NAMALWA (cell line): ENCODE results near the gene ZFP91.
A peak's percentile ranks its signal among the peaks of the same experiment; 100 is the strongest.

ENCODE experiments used
- DNase-seq: peaks from one replicate; pipeline ENCODE4 v3.0.0-alpha.2; 2015; ENCODE audit warnings: low spot score

Gene ZFP91

DNA sequence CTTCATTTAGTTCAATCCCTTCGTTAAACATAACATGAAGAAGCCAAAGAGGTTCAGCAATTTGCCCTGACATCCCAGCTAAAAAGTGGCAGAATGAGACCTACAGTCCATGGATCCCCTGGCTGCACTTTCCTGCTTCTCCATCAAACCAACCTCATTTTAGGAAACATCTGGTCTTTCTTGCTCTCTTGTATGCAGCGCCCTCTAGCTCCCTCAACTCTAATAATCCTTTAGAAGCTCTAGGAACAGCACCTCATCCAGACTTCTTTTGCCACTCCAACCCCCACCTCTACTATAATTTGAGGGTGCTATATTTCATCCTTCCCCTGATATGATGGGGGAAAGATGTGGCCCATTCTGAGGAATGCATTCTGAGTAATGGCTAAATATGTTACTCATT, 51.0 kb downstream of the ZFP91 start:
- DNase-seq: peak; percentile 64

GRCh38 chr11:58631378-58631777, 52.5 kb downstream of the ZFP91 start:
- no peak for DNase-seq

- DNase-seq: no peak
These were observed 53.6 kb downstream of the ZFP91 start for GRCh38 chr11:58632510-58632909.

GRCh38 chr11:58636587-58636986, 57.7 kb downstream of the ZFP91 start:
- no peak for DNase-seq

- DNase-seq: no peak
These were observed 58.5 kb downstream of the ZFP91 start for GRCh38 chr11:58637371-58637770.

- DNase-seq: no peak
These were observed 60.2 kb downstream of the ZFP91 start for GRCh38 chr11:58639103-58639502.

DNA sequence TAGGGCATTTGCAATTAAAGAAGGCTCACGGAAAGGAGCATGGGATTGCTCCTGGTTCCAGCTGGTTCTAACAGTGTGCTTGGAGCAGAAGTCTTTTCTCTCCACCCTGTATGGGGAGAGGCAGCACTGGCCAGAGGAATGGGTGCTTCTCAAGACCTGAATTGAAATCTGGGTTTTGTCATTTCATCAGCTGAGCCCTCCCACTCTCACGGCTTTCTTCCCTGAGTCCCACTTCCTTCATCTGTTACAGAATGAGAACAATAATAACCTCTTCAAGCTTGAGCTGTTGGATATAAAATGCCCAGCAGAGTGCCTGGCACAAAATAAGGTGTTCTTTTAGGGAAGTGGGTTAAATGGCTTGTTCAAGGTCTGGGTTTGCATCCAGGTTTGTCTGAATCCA, 60.8 kb downstream of the ZFP91 start:
- DNase-seq: no peak

DNA sequence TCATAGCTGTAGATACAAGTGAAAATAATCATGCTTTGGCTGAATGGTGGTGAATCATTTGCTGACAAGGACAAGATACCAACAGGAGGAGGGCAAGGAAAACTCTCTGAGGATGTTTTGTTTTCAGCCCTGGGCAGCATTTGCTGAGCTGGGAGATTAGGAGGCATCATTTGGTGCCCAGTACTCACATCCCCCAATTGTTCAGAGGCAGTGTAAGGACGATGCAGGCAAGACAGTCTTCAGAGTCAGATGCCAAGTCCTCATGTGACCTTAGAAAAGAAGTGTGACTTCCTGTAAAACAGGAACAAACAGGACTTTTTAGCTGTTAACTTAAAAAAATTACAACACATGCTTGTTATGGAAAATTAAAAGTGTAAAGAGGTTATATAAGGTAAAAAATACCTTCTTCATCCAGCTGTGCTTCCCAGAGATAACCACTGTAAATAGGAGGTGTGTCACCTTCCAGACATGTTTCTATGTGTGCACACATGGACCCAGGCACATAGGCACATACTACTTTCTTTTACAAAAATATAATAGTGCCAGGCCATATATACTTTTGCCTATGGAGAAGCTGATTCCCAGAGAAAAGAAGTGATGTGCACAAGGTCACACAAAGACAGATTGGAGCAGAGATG, 61.6 kb downstream of the ZFP91 start:
- DNase-seq: peak; percentile 17

DNA sequence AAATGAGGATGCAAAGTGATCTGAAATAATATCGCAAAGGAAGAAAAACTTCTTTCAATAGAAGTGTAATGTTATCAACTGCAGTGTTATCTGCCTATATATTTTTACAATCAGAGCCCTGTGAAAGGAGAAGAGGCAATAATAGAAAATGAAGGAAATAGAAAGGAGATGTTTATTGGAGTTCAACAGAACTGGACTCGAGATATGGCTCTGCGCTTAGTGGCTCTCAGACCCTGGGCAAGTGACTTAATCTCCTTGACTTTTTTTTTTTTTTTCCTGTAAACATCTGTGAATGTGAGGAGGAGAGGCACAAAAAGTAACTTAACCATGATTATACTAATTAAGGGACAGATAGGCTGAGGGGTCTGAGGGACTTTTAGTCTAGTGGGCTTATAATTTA, 62.5 kb downstream of the ZFP91 start:
- DNase-seq: no peak

GRCh38 chr11:58641803-58642581, 63.1 kb downstream of the ZFP91 start:
- DNase-seq: no peak

GRCh38 chr11:58645854-58646253, 67.0 kb downstream of the ZFP91 start:
- DNase-seq: no peak

DNA sequence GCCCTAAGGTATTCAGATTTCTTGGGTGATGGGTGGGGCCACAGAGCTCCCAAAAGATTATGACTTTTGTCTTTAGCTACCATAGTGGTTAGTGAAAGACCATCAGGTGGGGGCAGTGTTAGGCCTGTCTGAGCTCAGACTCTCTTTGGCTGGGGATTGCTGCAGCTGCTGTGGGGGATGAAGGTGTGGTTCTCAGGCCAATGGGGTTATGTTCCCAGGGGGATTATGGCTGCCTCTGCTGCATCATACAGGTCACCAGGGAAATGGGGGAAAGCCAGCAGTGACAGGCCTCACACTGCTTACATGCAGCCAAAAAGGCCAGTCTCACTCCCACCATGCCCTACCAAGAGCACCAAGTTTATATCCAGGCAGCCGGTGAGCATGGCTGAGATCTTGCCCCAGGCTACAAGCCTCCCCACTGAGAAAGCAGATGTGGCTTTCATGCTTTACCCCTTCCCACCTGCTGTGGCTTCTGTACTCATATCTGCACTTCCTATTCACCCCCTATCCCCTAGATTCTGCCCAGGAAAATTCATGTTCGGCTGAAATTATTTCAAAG, 68.4 kb downstream of the ZFP91 start:
- peak; percentile 83 for DNase-seq

DNA sequence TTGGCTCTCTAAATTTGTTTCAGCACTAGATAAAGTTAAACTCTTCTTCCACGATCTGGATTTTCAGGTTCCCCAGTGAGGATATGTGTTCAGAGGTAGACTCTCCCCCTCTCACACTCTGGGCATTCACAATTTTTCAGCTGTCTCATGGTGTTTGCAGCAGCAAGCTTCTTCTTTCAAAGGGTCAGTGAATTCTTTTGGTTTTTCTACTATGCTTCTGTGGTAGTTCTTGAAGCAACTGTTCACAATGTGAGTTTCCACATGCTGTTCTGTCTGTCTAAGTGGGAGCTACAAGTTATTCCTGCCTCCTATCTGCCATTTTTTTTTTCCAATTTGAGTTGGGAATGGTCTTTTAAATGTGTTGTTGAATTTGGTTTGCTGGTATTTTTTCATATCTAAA, 69.0 kb downstream of the ZFP91 start:
- DNase-seq: peak; percentile 34

DNA sequence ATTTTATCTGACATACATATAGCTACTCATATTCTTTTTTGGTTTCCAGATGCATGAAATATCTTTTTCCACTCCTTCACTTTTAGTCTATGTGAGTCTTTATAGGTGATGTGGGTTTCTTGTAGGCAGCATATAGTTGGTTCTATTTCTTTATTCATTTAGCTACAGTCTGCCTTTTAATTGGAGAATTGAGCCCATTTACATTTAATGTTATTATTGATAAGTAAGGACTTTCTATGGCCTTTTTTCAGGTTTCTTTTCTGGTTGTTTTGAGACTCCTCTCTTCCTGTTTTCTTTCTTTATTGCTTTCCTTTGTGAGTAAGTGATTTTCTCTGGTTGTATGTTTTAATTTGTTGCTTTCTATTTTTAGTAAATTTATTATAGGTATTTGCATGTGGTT, 70.8 kb downstream of the ZFP91 start:
- no peak for DNase-seq

GRCh38 chr11:58650496-58650895, 71.6 kb downstream of the ZFP91 start:
- no peak for DNase-seq

- DNase-seq: no peak
These were observed 73.9 kb downstream of the ZFP91 start for GRCh38 chr11:58652726-58653280.

GRCh38 chr11:58654079-58654907, 75.4 kb downstream of the ZFP91 start:
- peak; percentile 92 for DNase-seq

- DNase-seq: no peak
These were observed 76.0 kb downstream of the ZFP91 start for GRCh38 chr11:58654908-58655296.

- no peak for DNase-seq
These were observed 77.5 kb downstream of the ZFP91 start for GRCh38 chr11:58656348-58656747.

DNA sequence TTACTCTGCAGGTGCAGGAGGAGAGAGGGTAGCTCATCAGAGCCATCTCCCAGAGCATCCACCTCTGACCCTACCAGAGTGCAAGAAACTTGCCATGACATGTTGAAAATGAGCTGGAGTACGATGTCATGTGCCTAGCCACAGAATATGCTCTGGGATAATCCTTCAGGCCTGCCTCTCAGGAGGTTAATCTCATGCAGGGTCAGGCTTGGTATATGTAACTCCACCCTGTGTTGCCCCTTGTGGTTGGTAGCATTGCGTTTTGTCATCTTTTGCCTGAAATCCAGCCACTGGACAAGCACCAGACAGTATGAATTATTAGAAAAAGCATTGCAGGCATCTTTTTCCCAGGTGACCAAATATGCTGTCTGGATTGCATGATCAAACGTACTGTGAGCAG, 79.8 kb downstream of the ZFP91 start:
- no peak for DNase-seq

DNA sequence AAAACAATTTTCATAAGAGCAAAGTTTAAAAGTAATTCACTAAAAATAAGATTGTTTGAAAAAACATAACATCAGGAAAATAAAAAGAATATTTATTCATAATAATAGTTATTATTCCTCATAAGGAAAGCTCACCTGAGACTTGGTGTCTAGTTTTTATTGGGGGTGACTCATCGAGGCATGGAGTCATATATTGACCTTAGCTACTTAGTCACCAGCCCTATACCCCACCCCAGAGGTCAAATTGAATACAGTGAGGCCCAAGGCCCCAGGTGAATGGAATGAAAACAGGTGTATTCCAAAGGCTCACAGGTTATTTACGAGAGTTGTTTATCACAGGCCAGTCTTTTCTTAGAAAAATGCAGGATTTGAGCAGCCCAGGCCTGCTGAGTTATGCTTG, 80.5 kb downstream of the ZFP91 start:
- no peak for DNase-seq

GRCh38 chr11:58659910-58660570, 81.2 kb downstream of the ZFP91 start:
- no peak for DNase-seq
